ENCODE measurements around the gene DYNAP.

Gene DYNAP

DNA sequence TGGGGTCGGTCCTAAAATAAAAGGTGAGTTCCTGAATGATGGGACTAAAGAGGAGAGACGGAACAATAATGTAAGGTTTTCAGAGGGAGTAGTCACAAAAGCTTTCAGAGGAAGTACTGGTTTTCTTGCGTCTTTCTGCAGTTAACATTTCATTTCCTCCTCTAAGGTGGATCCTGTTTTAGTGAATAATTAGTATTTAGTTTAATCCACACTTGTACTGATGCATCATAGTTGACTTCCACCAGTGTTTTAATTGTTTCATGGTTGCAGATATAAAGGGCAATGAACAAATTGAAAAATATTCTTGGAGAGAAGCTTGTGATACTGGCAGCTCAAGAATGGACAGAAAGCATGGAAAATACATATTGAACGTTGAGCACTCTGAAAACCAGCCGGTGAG is at the start of gene DYNAP:
Gene DYNAP, plus strand, starts transcription at position 301 of the 400 bp plus-strand sequence. Its CDS starts 38 bp downstream, at position 339.
- no peak for DNase-seq (ENCODE audit: low read depth)

DNA sequence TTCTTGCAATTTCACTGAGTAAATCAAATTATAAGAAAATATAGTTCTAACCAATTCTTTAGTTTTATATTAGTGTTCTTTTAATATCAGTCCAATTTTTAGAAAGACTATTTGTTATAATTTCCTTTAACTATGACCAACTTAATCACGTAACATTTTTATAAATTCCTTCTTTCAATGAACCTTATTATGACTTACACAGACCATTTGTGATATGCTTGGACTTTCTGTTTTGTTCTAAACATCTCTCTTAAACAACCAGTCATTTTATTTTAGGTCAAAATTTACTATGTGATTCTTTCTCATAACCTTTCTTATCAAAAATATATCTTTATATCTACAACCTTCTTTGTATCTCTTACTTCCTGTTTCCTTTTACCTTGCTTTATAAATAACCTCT is 39.5 kb upstream of the DYNAP start:
- no peak for DNase-seq (ENCODE audit: low read depth)

DNA sequence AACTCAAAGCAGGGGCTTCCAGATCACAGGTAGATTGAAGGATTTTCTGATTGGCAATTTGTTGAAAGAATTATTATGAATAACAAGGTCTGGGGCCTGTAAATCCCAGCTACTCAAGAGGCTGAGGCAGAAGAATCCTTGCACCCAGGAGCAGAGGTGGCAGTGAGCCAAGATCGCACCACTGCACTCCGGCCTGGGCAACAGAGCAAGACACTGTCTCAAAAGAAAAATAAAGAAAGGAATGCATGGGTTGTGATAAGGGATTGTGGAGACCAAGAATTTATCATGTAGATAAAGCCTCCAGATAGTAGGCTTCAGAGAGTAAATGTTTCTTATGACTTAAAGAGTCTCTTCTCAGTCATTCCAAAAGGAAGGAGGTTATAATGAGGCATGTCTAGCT is 35.8 kb upstream of the DYNAP start:
- DNase-seq (ENCODE audit: low read depth): no peak

DNA sequence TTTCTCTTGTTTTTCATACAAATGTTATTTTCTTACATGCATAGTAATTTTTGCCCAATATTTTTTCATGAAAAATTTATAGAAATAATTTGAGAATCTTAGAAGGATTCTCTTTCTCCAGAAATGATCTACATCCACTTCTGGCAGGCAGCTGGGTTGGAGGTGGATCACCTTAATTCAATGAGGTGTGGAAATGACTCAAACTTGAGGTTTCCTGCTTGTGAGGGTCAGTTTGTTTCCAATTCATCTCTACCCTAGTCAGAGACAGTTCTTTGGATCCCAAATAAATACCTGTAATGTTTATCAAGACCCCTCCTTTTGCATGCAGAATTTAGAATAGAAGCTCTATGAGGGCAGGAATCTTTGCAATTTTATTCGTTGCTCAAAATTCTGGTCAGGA is 35.0 kb upstream of the DYNAP start:
- DNase-seq (ENCODE audit: low read depth): no peak

- DNase-seq (ENCODE audit: low read depth): no peak
Observed at GRCh38 chr18:54557958-54558357, 33.1 kb upstream of the DYNAP start.

DNA sequence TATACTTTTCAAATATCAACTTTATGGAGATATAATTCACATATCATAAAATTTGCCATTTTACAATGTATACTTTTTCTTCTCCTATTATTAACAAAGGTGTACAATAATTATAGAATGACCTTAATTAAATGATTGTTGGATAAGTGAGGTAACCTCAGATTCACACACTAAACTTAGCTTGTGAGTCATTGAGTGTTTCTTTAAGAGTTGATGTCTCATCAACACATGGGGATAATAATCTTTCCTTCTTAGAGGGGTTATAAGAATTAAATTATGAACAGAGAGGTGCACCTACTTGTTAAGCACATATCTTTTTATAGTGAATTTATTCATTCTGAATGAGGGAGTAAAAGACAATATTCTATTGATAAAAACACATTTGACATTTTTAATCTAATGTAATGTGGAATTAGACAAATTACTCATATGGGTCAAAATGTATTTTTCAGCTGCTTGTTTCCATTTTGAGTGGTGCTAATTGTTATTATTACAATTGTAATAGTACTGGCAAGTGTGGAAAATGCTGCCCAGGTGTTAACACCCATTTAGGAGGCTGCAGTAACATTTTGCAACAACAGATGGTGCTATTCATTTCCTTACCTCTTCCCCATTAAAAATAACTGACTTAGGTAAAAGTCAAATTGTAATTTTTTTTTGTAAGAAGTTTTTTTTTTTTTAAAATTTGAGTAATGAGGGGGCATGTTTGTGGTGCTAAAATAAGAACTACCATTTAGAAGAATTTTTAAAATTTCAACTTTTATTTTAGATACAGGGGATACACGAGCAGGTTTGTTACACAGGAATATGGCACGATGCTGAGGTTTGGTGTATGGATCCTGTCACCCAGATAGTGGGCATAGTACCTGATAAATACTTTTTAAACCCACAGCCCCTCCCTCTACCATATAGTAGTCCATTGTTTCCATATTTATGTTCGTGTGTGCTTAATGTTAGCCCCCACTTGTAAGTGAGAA is 32.1 kb upstream of the DYNAP start:
- peak; percentile 21 for DNase-seq (ENCODE audit: low read depth)

GRCh38 chr18:54561706-54562267 is 29.3 kb upstream of the DYNAP start:
- no peak for DNase-seq (ENCODE audit: low read depth)

DNA sequence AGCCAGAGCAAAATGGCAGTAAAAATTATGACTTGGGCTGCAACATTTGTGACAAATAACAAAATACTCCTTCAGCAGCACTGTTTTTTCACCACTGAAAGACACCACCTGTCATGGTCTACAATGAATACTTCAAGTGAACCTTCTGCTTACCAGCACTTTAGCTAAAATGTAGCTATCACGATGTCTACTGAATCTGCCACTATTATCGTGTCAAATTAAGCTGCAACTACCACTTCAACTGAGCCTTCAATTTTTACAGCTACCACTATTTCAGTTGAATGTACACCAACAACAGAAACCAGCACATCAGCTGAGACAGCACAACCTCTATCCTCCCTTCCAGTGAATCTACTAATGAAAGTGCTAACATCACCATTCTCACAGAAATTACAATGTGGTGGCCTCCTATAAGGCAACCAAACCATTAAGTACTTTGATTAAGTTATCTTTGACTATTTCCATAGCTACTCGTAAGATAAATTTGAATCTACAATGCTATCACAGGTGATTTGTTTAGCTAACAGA is 10.8 kb upstream of the DYNAP start:
- DNase-seq (ENCODE audit: low read depth): no peak

DNA sequence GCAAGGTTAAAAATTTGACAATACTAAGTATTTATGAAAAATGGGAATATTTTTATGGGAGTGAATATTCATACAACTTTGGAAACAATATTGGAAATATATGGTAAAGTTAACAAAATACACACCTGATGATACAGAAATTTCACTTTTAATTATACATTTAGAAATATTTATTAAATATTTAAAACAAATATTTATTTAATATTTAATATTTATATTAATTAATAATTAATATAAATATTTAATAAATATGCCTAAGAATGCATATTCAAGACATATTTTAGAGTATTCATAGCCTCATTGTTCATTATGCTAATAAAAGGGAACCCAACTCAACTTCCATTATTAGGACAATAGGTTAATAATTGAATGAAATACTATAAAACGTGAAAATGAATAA is 7.0 kb upstream of the DYNAP start:
- no peak for DNase-seq (ENCODE audit: low read depth)

DNA sequence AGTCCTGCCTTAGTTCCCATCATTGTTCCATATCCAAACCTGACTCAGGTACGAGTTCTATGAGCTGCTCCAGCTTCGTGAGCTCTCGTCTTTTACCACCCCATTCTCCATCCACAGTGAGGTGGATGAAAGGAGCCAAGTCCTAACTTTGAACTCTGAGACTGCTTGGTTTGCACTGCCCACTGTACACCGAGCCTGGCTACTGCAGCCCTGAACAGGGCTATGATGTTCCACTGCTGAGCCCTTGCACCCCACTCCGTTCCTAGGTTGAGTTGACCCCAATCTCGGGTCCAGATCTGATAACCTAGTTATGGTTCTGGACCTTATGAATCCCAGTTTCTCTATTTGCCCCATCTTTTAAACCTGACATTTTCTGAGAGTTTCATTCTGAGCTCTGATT is 5.3 kb upstream of the DYNAP start:
- DNase-seq (ENCODE audit: low read depth): no peak

DNA sequence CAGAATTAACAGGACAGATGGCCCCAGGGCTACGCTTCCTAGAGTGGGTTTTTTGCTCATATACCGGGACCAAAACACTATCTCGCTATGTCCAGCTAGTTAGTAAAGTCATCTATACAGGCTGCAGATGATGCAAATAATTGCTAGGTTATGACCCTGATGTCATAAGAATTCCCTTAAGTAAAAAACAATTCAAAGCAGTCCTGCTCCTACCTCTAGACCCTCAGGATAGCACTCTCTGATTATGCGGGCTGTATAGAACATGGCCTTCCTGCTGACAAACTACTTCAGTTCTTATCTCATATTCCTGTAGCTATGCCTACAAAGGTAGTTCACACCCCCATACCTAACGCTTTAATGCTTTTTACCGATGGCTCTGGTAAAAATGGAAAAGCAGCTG is 13.2 kb downstream of the DYNAP start:
- DNase-seq (ENCODE audit: low read depth): no peak

GRCh38 chr18:54606835-54607212 is 15.8 kb downstream of the DYNAP start:
- DNase-seq (ENCODE audit: low read depth): no peak

DNA sequence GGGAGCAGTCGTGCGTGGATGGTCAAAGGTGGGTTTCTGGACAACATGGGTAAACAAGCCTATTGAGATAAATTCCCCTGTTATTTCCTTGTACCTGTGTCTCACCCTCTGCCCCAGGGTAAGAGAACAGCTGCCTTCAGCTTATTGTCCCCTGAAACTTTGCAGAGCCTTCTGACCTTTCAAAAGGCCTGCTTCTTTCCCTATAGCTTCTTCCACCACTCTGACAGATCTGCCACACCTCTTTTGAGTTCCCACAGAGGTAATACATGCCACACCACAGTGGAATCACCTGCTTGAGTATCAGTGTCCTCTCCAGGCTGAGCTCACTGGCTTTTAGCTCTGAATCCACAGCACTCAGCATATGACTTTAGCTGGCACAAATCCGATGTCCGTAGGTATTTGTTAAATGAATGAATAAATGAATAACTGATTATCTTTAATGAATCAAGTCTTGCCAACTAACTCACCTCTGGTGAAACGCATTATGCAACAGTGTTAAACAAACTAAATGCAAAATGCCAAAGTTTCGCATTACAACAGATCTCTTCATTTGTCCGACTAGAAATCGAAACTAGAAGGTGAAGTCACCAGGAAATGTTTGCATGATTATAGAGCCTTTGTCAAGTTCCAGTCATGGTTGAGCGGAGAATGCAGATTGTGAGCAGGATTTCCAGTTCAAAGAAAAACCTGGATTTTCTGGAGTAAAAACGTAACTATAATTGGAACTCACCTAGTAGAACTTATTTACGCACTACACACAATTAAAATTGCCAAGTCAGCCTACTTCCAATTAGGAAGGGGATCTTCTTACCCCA is 16.4 kb downstream of the DYNAP start:
- no peak for DNase-seq (ENCODE audit: low read depth)

DNA sequence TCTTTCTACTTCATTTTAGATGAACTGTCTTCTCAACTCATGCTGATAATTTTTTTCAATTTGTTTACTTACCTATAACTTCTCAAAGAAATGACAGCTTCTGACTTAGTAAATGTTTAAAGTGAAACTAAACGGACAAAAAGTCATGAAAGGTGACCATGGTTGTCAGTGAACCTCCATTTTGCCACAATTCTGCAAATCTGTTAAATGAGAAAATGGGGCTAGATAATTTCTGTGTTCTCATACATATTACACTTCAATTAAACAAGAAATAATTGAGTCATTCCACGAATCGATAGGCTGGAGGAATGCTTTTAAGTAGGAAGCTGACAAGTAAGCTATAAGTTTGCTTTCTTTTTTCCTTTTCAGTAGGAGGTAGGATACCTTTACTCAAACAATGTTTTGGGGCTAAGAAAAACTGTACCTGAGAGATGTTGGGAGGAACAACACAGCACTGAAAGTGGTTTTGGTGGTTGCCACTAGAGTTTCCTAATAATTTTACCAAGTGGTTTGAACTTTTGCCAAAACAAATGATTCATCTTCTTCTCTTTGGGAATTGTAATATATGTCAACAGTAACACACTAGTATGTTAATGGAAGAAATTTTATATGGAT is 17.1 kb downstream of the DYNAP start:
- peak; percentile 20 for DNase-seq (ENCODE audit: low read depth)

GRCh38 chr18:54611816-54612215 is 20.8 kb downstream of the DYNAP start:
- DNase-seq (ENCODE audit: low read depth): no peak

- no peak for DNase-seq (ENCODE audit: low read depth)
Observed at GRCh38 chr18:54612237-54612636, 21.2 kb downstream of the DYNAP start.

GRCh38 chr18:54613174-54613573 is 22.1 kb downstream of the DYNAP start:
- DNase-seq (ENCODE audit: low read depth): no peak

GRCh38 chr18:54616220-54616848 is 25.3 kb downstream of the DYNAP start:
- no peak for DNase-seq (ENCODE audit: low read depth)

DNA sequence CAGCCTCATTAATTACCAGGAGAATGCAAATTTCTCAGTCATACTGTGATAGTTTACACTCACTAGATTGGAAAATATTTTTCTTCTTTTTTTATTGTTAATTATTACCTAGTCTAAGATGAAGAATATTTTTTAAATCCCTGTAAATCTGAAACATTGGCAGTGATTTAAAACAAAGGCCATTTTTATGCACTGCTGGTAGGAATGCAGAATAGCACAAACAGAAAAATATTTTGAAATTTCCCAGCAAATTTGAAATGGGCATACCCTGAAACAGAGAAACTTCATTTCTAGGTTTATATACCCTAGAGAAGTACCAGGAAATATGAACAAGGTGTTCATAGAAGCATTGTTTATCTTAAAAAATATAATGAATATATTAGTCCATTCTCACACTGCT is 31.0 kb downstream of the DYNAP start:
- no peak for DNase-seq (ENCODE audit: low read depth)

DNA sequence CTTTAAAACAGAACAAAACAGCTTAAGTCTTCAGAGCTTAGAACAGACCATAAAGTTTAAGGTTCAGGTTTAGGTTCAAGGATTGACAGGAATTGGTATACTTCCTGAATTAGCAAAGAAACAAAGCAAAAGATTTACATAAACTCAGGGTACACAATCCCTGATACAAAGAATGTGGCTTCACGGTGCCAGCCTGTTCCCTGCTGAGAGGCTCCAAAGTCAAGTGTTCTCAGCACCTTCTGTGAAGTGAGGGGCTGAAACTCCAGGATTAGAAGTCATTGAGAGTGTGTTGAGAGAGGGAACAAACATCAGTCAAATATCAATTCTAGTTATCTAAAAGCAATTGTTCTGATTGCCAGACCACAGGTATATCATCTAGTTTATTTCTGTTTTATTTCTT is 35.7 kb downstream of the DYNAP start:
- DNase-seq (ENCODE audit: low read depth): no peak

GRCh38 chr18:54630963-54631362 is 39.9 kb downstream of the DYNAP start:
- no peak for DNase-seq (ENCODE audit: low read depth)

- DNase-seq (ENCODE audit: low read depth): no peak
Observed at GRCh38 chr18:54636217-54636616, 45.2 kb downstream of the DYNAP start.

Measured in EH (cell line).